Measurements from ENCODE around the gene LMNB1. TPM values are rescaled to one million over a fixed set of nuclear protein-coding genes. Genes with fewer than 3 reads are reported as not detected.
A peak's percentile ranks its signal among the peaks of the same experiment; 100 is the strongest.
"Not testable (repeated sequence)": the region's sequence is repeated elsewhere in the genome, so short reads cannot be mapped to it uniquely, and the experiment has no call there.

The LMNB1 gene
- polyA plus RNA-seq: 48.9 TPM
- long read RNA-seq, donor 1, partial matches to known transcripts: 8 of 12 reads
- long read RNA-seq, donor 1, other reads (novel, unspliced or antisense): 0 of 12 reads
- long read RNA-seq, donor 2, transcript LMNB1-201 (11 exons, 2,878 nt): major isoform, 12 of 25 reads
- long read RNA-seq, donor 2, partial matches to known transcripts: 8 of 25 reads
- long read RNA-seq, donor 2, other reads (novel, unspliced or antisense): 0 of 25 reads
- long read RNA-seq, donor 3, transcript LMNB1-201 (11 exons, 2,878 nt): major isoform, 14 of 21 reads
- long read RNA-seq, donor 3, partial matches to known transcripts: 6 of 21 reads
- long read RNA-seq, donor 3, other reads (novel, unspliced or antisense): 0 of 21 reads
- long read RNA-seq, donor 4, partial matches to known transcripts: 0 of 3 reads
- long read RNA-seq, donor 4, other reads (novel, unspliced or antisense): 0 of 3 reads
- long read RNA-seq, donor 5, partial matches to known transcripts: 12 of 15 reads
- long read RNA-seq, donor 5, other reads (novel, unspliced or antisense): 0 of 15 reads
- long read RNA-seq, donor 6, transcript LMNB1-201 (11 exons, 2,878 nt): major isoform, 9 of 39 reads
- long read RNA-seq, donor 6, partial matches to known transcripts: 29 of 39 reads
- long read RNA-seq, donor 6, other reads (novel, unspliced or antisense): 0 of 39 reads
- long read RNA-seq, donor 7, partial matches to known transcripts: 0 of 3 reads
- long read RNA-seq, donor 7, other reads (novel, unspliced or antisense): 0 of 3 reads
- long read RNA-seq, donor 8, transcript LMNB1-201 (11 exons, 2,878 nt): major isoform, 16 of 54 reads
- long read RNA-seq, donor 8, partial matches to known transcripts: 35 of 54 reads
- long read RNA-seq, donor 8, other reads (novel, unspliced or antisense): 0 of 54 reads
- long read RNA-seq, donor 9, partial matches to known transcripts: 7 of 11 reads
- long read RNA-seq, donor 9, other reads (novel, unspliced or antisense): 0 of 11 reads
- long read RNA-seq, donor 10, transcript LMNB1-201 (11 exons, 2,878 nt): major isoform, 16 of 17 reads
- long read RNA-seq, donor 10, partial matches to known transcripts: 0 of 17 reads
- long read RNA-seq, donor 10, other reads (novel, unspliced or antisense): 0 of 17 reads
- long read RNA-seq, donor 11, transcript LMNB1-201 (11 exons, 2,878 nt): major isoform, 9 of 10 reads
- long read RNA-seq, donor 11, partial matches to known transcripts: 0 of 10 reads
- long read RNA-seq, donor 11, other reads (novel, unspliced or antisense): 0 of 10 reads

- Histone ChIP-seq H3K36me3 (ENCODE audit: control insufficient read depth, insufficient read depth, low read length) (no peaks in the 10 kb centered on the region), H3K4me1 (ENCODE audit: control insufficient read depth, insufficient read depth, low read length) (no peaks in the 10 kb centered on the region), H3K4me3 (ENCODE audit: low read length) (peak within 1 kb of the TSS; percentile 98), H3K9me3 (ENCODE audit: control insufficient read depth, low read depth, low read length) (no peaks in the 10 kb centered on the region), H3K27me3 (ENCODE audit: control insufficient read depth, insufficient read depth, low read length) (no peaks in the 10 kb centered on the region), H3K27ac (ENCODE audit: low read length) (peak within 1 kb of the TSS; percentile 98)
- no CpG with 5 or more reads among the region's 74 CpGs for WGBS (ENCODE audit: insufficient coverage, low lambda C conversion rate)
- DNase-seq: peak; percentile 96 to 98
Observed at GRCh38 chr5:126776499-126777256, at the start of gene LMNB1. Gene LMNB1, plus strand, starts transcription at chr5:126777136. Its CDS starts 373 bp downstream, at chr5:126777509.

GRCh38 chr5:126732716-126733115 lies 44.2 kb upstream of the LMNB1 start:
- no peak overlapping the region for H3K27ac ChIP-seq (ENCODE audit: low read length)
- no peaks in the 10 kb centered on the region for H3K27me3 ChIP-seq (ENCODE audit: control insufficient read depth, insufficient read depth, low read length)
- H3K9me3 ChIP-seq (ENCODE audit: control insufficient read depth, low read depth, low read length): no peaks in the 10 kb centered on the region
- H3K36me3 ChIP-seq (ENCODE audit: control insufficient read depth, insufficient read depth, low read length): no peaks in the 10 kb centered on the region
- no CpG with 5 or more reads among the region's 2 CpGs for WGBS (ENCODE audit: insufficient coverage, low lambda C conversion rate)
- no peaks in the 10 kb centered on the region for H3K4me1 ChIP-seq (ENCODE audit: control insufficient read depth, insufficient read depth, low read length)
- DNase-seq: no peak
- no peak overlapping the region for H3K4me3 ChIP-seq (ENCODE audit: low read length)

- not testable (repeated sequence) for H3K27me3 ChIP-seq (ENCODE audit: control insufficient read depth, insufficient read depth, low read length); DNase-seq; H3K4me1 ChIP-seq (ENCODE audit: control insufficient read depth, insufficient read depth, low read length); H3K4me3 ChIP-seq (ENCODE audit: low read length); H3K9me3 ChIP-seq (ENCODE audit: control insufficient read depth, low read depth, low read length); H3K36me3 ChIP-seq (ENCODE audit: control insufficient read depth, insufficient read depth, low read length); H3K27ac ChIP-seq (ENCODE audit: low read length)
- WGBS (ENCODE audit: insufficient coverage, low lambda C conversion rate): no CpG with 5 or more reads among the region's 18 CpGs
Observed at GRCh38 chr5:126734573-126734972, 42.4 kb upstream of the LMNB1 start.

- Histone ChIP-seq H3K4me1 (ENCODE audit: control insufficient read depth, insufficient read depth, low read length) (no peaks in the 10 kb centered on the region), H3K4me3 (ENCODE audit: low read length) (no peak overlapping the region), H3K36me3 (ENCODE audit: control insufficient read depth, insufficient read depth, low read length) (no peaks in the 10 kb centered on the region), H3K9me3 (ENCODE audit: control insufficient read depth, low read depth, low read length) (no peaks in the 10 kb centered on the region), H3K27me3 (ENCODE audit: control insufficient read depth, insufficient read depth, low read length) (no peaks in the 10 kb centered on the region), H3K27ac (ENCODE audit: low read length) (no peak overlapping the region)
- no peak for DNase-seq
- WGBS (ENCODE audit: insufficient coverage, low lambda C conversion rate): no CpG with 5 or more reads among the region's 3 CpGs
Observed at GRCh38 chr5:126736141-126736540, 40.8 kb upstream of the LMNB1 start.

GRCh38 chr5:126741361-126741760 lies 35.6 kb upstream of the LMNB1 start:
- Histone ChIP-seq H3K27ac (ENCODE audit: low read length) (no peak overlapping the region), H3K9me3 (ENCODE audit: control insufficient read depth, low read depth, low read length) (no peaks in the 10 kb centered on the region), H3K27me3 (ENCODE audit: control insufficient read depth, insufficient read depth, low read length) (no peaks in the 10 kb centered on the region), H3K4me3 (ENCODE audit: low read length) (no peak overlapping the region), H3K4me1 (ENCODE audit: control insufficient read depth, insufficient read depth, low read length) (no peaks in the 10 kb centered on the region), H3K36me3 (ENCODE audit: control insufficient read depth, insufficient read depth, low read length) (no peaks in the 10 kb centered on the region)
- 100% methylated on average over 1 of the region's 9 CpGs for WGBS (ENCODE audit: insufficient coverage, low lambda C conversion rate)
- no peak for DNase-seq

- no peaks in the 10 kb centered on the region for H3K9me3 ChIP-seq (ENCODE audit: control insufficient read depth, low read depth, low read length)
- WGBS (ENCODE audit: insufficient coverage, low lambda C conversion rate): no CpG with 5 or more reads among the region's 2 CpGs
Observed at GRCh38 chr5:126742425-126742824, 34.5 kb upstream of the LMNB1 start.

GRCh38 chr5:126744836-126745235 lies 32.1 kb upstream of the LMNB1 start:
- no peak for DNase-seq
- H3K36me3 ChIP-seq (ENCODE audit: control insufficient read depth, insufficient read depth, low read length): no peaks in the 10 kb centered on the region
- no CpG with 5 or more reads among the region's 2 CpGs for WGBS (ENCODE audit: insufficient coverage, low lambda C conversion rate)
- H3K27me3 ChIP-seq (ENCODE audit: control insufficient read depth, insufficient read depth, low read length): no peaks in the 10 kb centered on the region
- no peak overlapping the region for H3K27ac ChIP-seq (ENCODE audit: low read length)
- H3K4me3 ChIP-seq (ENCODE audit: low read length): no peak overlapping the region
- H3K9me3 ChIP-seq (ENCODE audit: control insufficient read depth, low read depth, low read length): no peaks in the 10 kb centered on the region
- no peaks in the 10 kb centered on the region for H3K4me1 ChIP-seq (ENCODE audit: control insufficient read depth, insufficient read depth, low read length)

More at GRCh38 chr5:126742425-126742824, 34.5 kb upstream of the LMNB1 start:
- H3K4me1 ChIP-seq (ENCODE audit: control insufficient read depth, insufficient read depth, low read length): no peaks in the 10 kb centered on the region
- no peaks in the 10 kb centered on the region for H3K27me3 ChIP-seq (ENCODE audit: control insufficient read depth, insufficient read depth, low read length)
- no peaks in the 10 kb centered on the region for H3K36me3 ChIP-seq (ENCODE audit: control insufficient read depth, insufficient read depth, low read length)
- no peak overlapping the region for H3K27ac ChIP-seq (ENCODE audit: low read length)
- H3K4me3 ChIP-seq (ENCODE audit: low read length): no peak overlapping the region
- no peak for DNase-seq

- H3K36me3 ChIP-seq (ENCODE audit: control insufficient read depth, insufficient read depth, low read length): no peaks in the 10 kb centered on the region
- no peak overlapping the region for H3K4me3 ChIP-seq (ENCODE audit: low read length)
- H3K9me3 ChIP-seq (ENCODE audit: control insufficient read depth, low read depth, low read length): no peaks in the 10 kb centered on the region
- WGBS (ENCODE audit: insufficient coverage, low lambda C conversion rate): no CpG with 5 or more reads among the region's 7 CpGs
- no peak overlapping the region for H3K27ac ChIP-seq (ENCODE audit: low read length)
- no peaks in the 10 kb centered on the region for H3K27me3 ChIP-seq (ENCODE audit: control insufficient read depth, insufficient read depth, low read length)
- DNase-seq: no peak
- H3K4me1 ChIP-seq (ENCODE audit: control insufficient read depth, insufficient read depth, low read length): no peaks in the 10 kb centered on the region
Observed at GRCh38 chr5:126745259-126745992, 31.5 kb upstream of the LMNB1 start.

- H3K4me1 ChIP-seq (ENCODE audit: control insufficient read depth, insufficient read depth, low read length): no peaks in the 10 kb centered on the region
- DNase-seq: no peak
- no peaks in the 10 kb centered on the region for H3K27me3 ChIP-seq (ENCODE audit: control insufficient read depth, insufficient read depth, low read length)
- H3K27ac ChIP-seq (ENCODE audit: low read length): no peak overlapping the region
- H3K4me3 ChIP-seq (ENCODE audit: low read length): no peak overlapping the region
- no peaks in the 10 kb centered on the region for H3K9me3 ChIP-seq (ENCODE audit: control insufficient read depth, low read depth, low read length)
- H3K36me3 ChIP-seq (ENCODE audit: control insufficient read depth, insufficient read depth, low read length): no peaks in the 10 kb centered on the region
Observed at GRCh38 chr5:126746290-126746689, 30.6 kb upstream of the LMNB1 start.

Data from large intestine (tissue), 12 donors.